Stimulated activated CD4-positive, alpha-beta T cell treated with anti-CD3 and anti-CD28 coated beads, TNF-alpha, amount 100 ng/mL, for 48 hours (primary cell): ENCODE measurements around the gene ARHGAP10.

Source experiments
- DNase-seq, 3 donors: peaks; one replicate each; pipeline ENCODE4 v3.0.0-alpha.2; 2020; ENCODE audit warnings: low read depth in 3 of 3

Gene ARHGAP10

GRCh38 chr4:147733716-147734344 is 1.9 kb downstream of the ARHGAP10 start:
- DNase-seq, result no peak

GRCh38 chr4:147734496-147734895 is 2.6 kb downstream of the ARHGAP10 start:
- no peak for DNase-seq

- DNase-seq, result no peak
Observed at GRCh38 chr4:147735413-147736301, 3.8 kb downstream of the ARHGAP10 start.

- DNase-seq, result no peak
Observed at GRCh38 chr4:147736458-147736857, 4.6 kb downstream of the ARHGAP10 start.

- no peak for DNase-seq
Observed at GRCh38 chr4:147737623-147738022, 5.7 kb downstream of the ARHGAP10 start.

- DNase-seq, result no peak
Observed at GRCh38 chr4:147739239-147739823, 7.4 kb downstream of the ARHGAP10 start.

GRCh38 chr4:147740176-147740575 is 8.3 kb downstream of the ARHGAP10 start:
- no peak for DNase-seq

GRCh38 chr4:147741190-147741788 is 9.4 kb downstream of the ARHGAP10 start:
- DNase-seq, result no peak

- DNase-seq, result no peak
Observed at GRCh38 chr4:147747787-147748454, 16.0 kb downstream of the ARHGAP10 start.

GRCh38 chr4:147749811-147750321 is 18.0 kb downstream of the ARHGAP10 start:
- no peak for DNase-seq

- DNase-seq, result no peak
Observed at GRCh38 chr4:147753047-147753446, 21.2 kb downstream of the ARHGAP10 start.

- no peak for DNase-seq
Observed at GRCh38 chr4:147754037-147754445, 22.2 kb downstream of the ARHGAP10 start.

GRCh38 chr4:147755561-147756295 is 23.8 kb downstream of the ARHGAP10 start:
- no peak for DNase-seq

GRCh38 chr4:147756417-147756816 is 24.5 kb downstream of the ARHGAP10 start:
- no peak for DNase-seq

GRCh38 chr4:147760176-147760575 is 28.3 kb downstream of the ARHGAP10 start:
- DNase-seq, result no peak

GRCh38 chr4:147760695-147761094 is 28.8 kb downstream of the ARHGAP10 start:
- DNase-seq, result no peak

- DNase-seq, result no peak
Observed at GRCh38 chr4:147761218-147761883, 29.5 kb downstream of the ARHGAP10 start.

GRCh38 chr4:147764337-147764736 is 32.4 kb downstream of the ARHGAP10 start:
- no peak for DNase-seq

GRCh38 chr4:147765121-147765529 is 33.2 kb downstream of the ARHGAP10 start:
- DNase-seq, result no peak

GRCh38 chr4:147768113-147768512 is 36.2 kb downstream of the ARHGAP10 start:
- DNase-seq, result no peak
